ENCODE measurements around the gene ACKR2. TPM values are rescaled to one million over a fixed set of nuclear protein-coding genes. Genes with fewer than 3 reads are reported as not detected.

The ACKR2 gene
- total and polyA plus RNA-seq, 12 donors = 0.15 to 2.1 (median 1.1) TPM

DNA sequence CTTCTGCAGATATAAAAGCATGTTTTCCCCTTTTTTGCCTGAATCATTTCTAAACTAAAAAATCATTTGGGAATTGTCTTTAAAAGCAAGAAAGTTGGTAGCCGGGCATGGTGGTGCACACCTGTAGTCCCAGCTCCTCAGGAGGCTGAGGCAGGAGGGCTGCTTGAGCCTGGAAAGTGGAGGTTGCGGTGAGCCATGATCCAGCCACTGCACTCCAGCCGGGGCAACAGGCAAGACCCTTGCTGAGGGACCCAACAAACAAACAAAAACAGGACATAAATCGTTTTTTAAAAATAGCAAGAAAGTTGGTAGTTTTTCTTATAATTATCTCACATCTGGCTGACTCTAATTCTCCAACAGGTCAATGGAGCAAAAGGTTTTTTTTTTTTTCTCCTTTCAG is 7.5 kb upstream of the ACKR2 start:
- no peak for TF ChIP-seq CTCF (IDR thresholded peaks at IDR 0.05)
- Histone ChIP-seq H3K27me3 (peaks cover 0 to 8% (median 0%) of the 10 kb centered on the region in 7 donors), H3K27ac (peak overlapping the region in 1 of 10 donors; percentile 93), H3K36me3 (no peaks in the 10 kb centered on the region), H3K4me1 (peaks cover 0 to 52% (median 42%) of the 10 kb centered on the region in 9 donors), H3K4me3 (peak overlapping the region in 1 of 10 donors; percentile 94), H3K9me3 (no peaks in the 10 kb centered on the region)
- intact Hi-C loops (cut with DNase I) = no loop called here
- DNase-seq (no peak), ATAC-seq (no peak)
- 92 to 93% methylated on average over 4 of the region's 4 CpGs for WGBS, 2 donors

DNA sequence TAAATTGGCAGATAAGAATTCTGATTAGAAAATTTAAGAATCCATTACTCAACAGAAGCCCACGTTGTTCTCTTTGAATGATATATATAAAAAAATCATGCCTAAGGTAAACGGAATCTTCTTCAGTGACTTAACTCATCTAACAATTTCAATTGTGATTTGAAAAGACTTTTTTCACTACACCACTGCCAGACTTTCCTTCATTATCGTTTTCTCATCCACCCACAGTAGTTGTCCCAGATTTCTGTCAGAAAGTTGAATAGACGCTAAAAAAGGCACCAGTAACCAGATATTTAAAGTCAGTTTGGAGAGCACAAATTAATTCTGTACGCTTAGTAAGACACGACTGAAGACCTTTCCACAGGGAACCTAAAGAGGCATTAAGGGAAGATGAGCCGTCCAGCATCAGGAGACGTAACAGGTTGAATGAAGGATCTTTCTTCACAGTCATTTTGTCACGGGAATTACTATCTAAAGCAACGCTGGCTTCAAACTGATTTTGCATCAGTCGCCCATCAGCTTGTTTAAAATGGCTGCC is 6.3 kb upstream of the ACKR2 start:
- Histone ChIP-seq H3K36me3 (no peaks in the 10 kb centered on the region), H3K9me3 (no peaks in the 10 kb centered on the region), H3K4me1 (peaks cover 0 to 52% (median 42%) of the 10 kb centered on the region in 9 donors), H3K4me3 (peak overlapping the region; percentile 56 to 96 (median 74)), H3K27ac (peak overlapping the region; percentile 74 to 98 (median 93)), H3K27me3 (peaks cover 0 to 8% (median 0%) of the 10 kb centered on the region in 7 donors)
- ATAC-seq (no peak), DNase-seq (no peak)
- 30 to 45% methylated on average over 11 of the region's 11 CpGs for WGBS, 2 donors
- no peak for TF ChIP-seq CTCF (IDR thresholded peaks at IDR 0.05)
- intact Hi-C loops (cut with DNase I) = no loop called here

DNA sequence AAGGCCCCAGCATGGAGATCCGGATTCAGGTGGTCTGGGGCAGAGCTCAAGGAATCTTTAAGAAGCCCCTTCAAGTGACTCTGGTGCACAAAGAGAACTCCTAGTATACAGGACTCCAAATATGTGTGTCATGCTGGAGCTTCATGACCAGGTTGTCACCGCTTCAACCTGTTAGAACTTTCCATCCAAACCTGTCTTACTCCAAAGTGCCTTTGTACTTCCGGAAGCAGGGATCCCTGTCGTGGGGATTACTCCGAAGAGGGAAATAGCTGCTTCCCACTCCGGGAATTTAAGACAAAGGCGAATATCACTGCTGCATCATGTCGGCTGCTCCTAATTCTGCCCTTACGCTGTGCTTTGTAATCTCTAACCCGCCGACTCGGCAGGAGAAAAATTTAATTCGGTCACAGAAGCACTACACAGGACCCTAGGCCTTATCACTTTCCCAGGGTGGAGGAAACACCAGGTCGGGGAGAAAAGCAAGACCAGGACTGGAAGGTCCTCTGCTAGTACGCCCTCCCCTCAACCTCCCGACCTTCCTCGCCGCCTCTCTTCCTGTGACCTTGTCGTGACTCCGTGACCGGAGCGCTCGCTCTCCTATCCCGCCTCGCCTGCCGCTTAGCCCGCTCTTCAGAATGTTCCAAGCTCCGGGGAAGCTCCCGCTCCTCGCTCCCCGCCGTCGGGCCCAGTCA is 5.7 kb upstream of the ACKR2 start:
- intact Hi-C loops (cut with DNase I) = no loop called here
- H3K9me3 ChIP-seq = no peaks in the 10 kb centered on the region
- H3K36me3 ChIP-seq = no peaks in the 10 kb centered on the region
- DNase-seq (peak; percentile 51 to 60), ATAC-seq (peak; percentile 30 to 80 (median 68))
- peak overlapping the region; percentile 56 to 96 (median 74) for H3K4me3 ChIP-seq
- no peak for TF ChIP-seq CTCF (IDR thresholded peaks at IDR 0.05)
- H3K27me3 ChIP-seq = peaks cover 0 to 8% (median 0%) of the 10 kb centered on the region in 7 donors
- WGBS, 2 donors = 1% methylated on average over 33 of the region's 33 CpGs
- H3K27ac ChIP-seq = peak overlapping the region; percentile 74 to 98 (median 93)
- peaks cover 0 to 52% (median 42%) of the 10 kb centered on the region in 9 donors for H3K4me1 ChIP-seq

GRCh38 chr3:42804106-42804830 is 5.0 kb upstream of the ACKR2 start, which contains the start of gene HIGD1A:
HIGD1A (minus strand) TSS chr3:42804490; CDS start chr3:42794253, 10,237 bp downstream.
- Histone ChIP-seq H3K36me3 (no peaks in the 10 kb centered on the region), H3K4me3 (peak within 1 kb of the TSS; percentile 56 to 96 (median 74)), H3K27ac (peak within 1 kb of the TSS; percentile 74 to 98 (median 93)), H3K27me3 (peaks cover 0 to 8% (median 0%) of the 10 kb centered on the region in 7 donors), H3K4me1 (peaks cover 0 to 52% (median 42%) of the 10 kb centered on the region in 9 donors), H3K9me3 (no peaks in the 10 kb centered on the region)
- intact Hi-C loops (cut with DNase I) = no loop called here
- TF ChIP-seq CTCF (IDR thresholded peaks at IDR 0.05) = no peak
- peak; percentile 96 for DNase-seq
- ATAC-seq = peak; percentile 99 to 100 (median 100)
- 0 to 1% methylated on average over 63 of the region's 63 CpGs for WGBS, 2 donors
